ENCODE measurements around the gene DUSP16. TPM values are rescaled to one million over a fixed set of nuclear protein-coding genes. Genes with fewer than 3 reads are reported as not detected.

Gene DUSP16
- total RNA-seq, 4 donors from 2014 or later: 24.2 to 34.5 (median 26.4) TPM

GRCh38 chr12:12470751-12471306 lies 91.8 kb downstream of the DUSP16 start:
- H3K9me3 ChIP-seq: no peaks in the 10 kb centered on the region
- no peak overlapping the region for H3K27ac ChIP-seq
- TF ChIP-seq CTCF (IDR thresholded peaks at IDR 0.05) (no peak), POLR2A (IDR thresholded peaks at IDR 0.05) (no peak)
- H3K4me1 ChIP-seq: peaks cover 8 to 21% of the 10 kb centered on the region in 2 donors
- intact Hi-C loops (cut with DNase I): no loop called here
- no peaks in the 10 kb centered on the region for H3K27me3 ChIP-seq
- no peaks in the 10 kb centered on the region for H3K36me3 ChIP-seq
- WGBS, 2 donors: 84 to 87% methylated on average over 7 of the region's 7 CpGs
- no peak for DNase-seq
- H3K4me3 ChIP-seq (replicated peaks in 1 of 3): no peak overlapping the region

GRCh38 chr12:12469386-12469785 lies 93.3 kb downstream of the DUSP16 start:
- H3K27ac ChIP-seq: no peak overlapping the region
- H3K27me3 ChIP-seq: no peaks in the 10 kb centered on the region
- TF ChIP-seq CTCF (IDR thresholded peaks at IDR 0.05): no peak
- TF ChIP-seq POLR2A (IDR thresholded peaks at IDR 0.05): no peak
- no peak overlapping the region for H3K4me3 ChIP-seq (replicated peaks in 1 of 3)
- intact Hi-C loops (cut with DNase I): no loop called here
- H3K36me3 ChIP-seq: no peaks in the 10 kb centered on the region
- WGBS, 2 donors: 93 to 95% methylated on average over 7 of the region's 7 CpGs
- peaks cover 8 to 21% of the 10 kb centered on the region in 2 donors for H3K4me1 ChIP-seq
- no peaks in the 10 kb centered on the region for H3K9me3 ChIP-seq
- DNase-seq: no peak

- Histone ChIP-seq H3K27me3 (no peaks in the 10 kb centered on the region), H3K9me3 (no peaks in the 10 kb centered on the region), H3K4me1 (peaks cover 8 to 21% of the 10 kb centered on the region in 2 donors), H3K4me3 (replicated peaks in 1 of 3) (no peak overlapping the region), H3K27ac (no peak overlapping the region), H3K36me3 (no peaks in the 10 kb centered on the region)
- intact Hi-C loops (cut with DNase I): no loop called here
- TF ChIP-seq POLR2A (IDR thresholded peaks at IDR 0.05) (no peak), CTCF (IDR thresholded peaks at IDR 0.05) (no peak)
- DNase-seq: no peak
- 97 to 98% methylated on average over 3 of the region's 3 CpGs for WGBS, 2 donors
Measured at GRCh38 chr12:12468575-12468974, 94.1 kb downstream of the DUSP16 start.

GRCh38 chr12:12467688-12468261 lies 94.9 kb downstream of the DUSP16 start:
- intact Hi-C loops (cut with DNase I): no loop called here
- Histone ChIP-seq H3K27me3 (no peaks in the 10 kb centered on the region), H3K4me1 (peaks cover 8 to 21% of the 10 kb centered on the region in 2 donors), H3K4me3 (replicated peaks in 1 of 3) (no peak overlapping the region), H3K36me3 (no peaks in the 10 kb centered on the region), H3K27ac (peak overlapping the region; percentile 45 to 72 (median 62)), H3K9me3 (no peaks in the 10 kb centered on the region)
- 72 to 81% methylated on average over 13 to 14 of the region's 14 CpGs for WGBS, 2 donors
- no peak for TF ChIP-seq CTCF (IDR thresholded peaks at IDR 0.05)
- DNase-seq: peak; percentile 43 to 51

- H3K4me3 ChIP-seq (replicated peaks in 1 of 3): no peak overlapping the region
- TF ChIP-seq CTCF (IDR thresholded peaks at IDR 0.05) (no peak), POLR2A (IDR thresholded peaks at IDR 0.05) (no peak)
- 47 to 50% methylated on average over 6 of the region's 6 CpGs for WGBS, 2 donors
- no peaks in the 10 kb centered on the region for H3K27me3 ChIP-seq
- H3K4me1 ChIP-seq: peaks cover 8 to 21% of the 10 kb centered on the region in 2 donors
- H3K27ac ChIP-seq: peak overlapping the region; percentile 45 to 72 (median 62)
- H3K36me3 ChIP-seq: no peaks in the 10 kb centered on the region
- no peaks in the 10 kb centered on the region for H3K9me3 ChIP-seq
- intact Hi-C loops (cut with DNase I): no loop called here
- peak; percentile 79 to 85 for DNase-seq
Measured at GRCh38 chr12:12467264-12467663, 95.4 kb downstream of the DUSP16 start.
